GM12878 (cell line): ENCODE measurements around the gene CFAP54. TPM values are rescaled to one million over a fixed set of nuclear protein-coding genes. Genes with fewer than 3 reads are reported as not detected.

Experiments used
- PML ChIP-seq: IDR thresholded peaks from 2 replicates; pipeline ENCODE4 v1.6.1; 2012; ENCODE audit warnings: low read length, inconsistent platforms
- RB1 ChIP-seq: fragments of 450-650 bp; formaldehyde crosslinking; IDR thresholded peaks from 2 replicates; pipeline ENCODE4 v1.6.1; 2017; ENCODE audit warnings: mild to moderate bottlenecking, borderline replicate concordance
- SMAD1 ChIP-seq: fragments of 450-650 bp; IDR thresholded peaks from 2 replicates; pipeline ENCODE4 v1.6.1; 2018; ENCODE audit warnings: mild to moderate bottlenecking, low read depth; ENCODE audit not compliant: partially characterized antibody
- SMC3 ChIP-seq: IDR thresholded peaks from 2 replicates; pipeline ENCODE4 v1.6.1; 2011; ENCODE audit warnings: low read length, improper control_type of control experiment, borderline replicate concordance
- SP1 ChIP-seq: IDR thresholded peaks from one replicate; pipeline ENCODE4 v1.6.1; 2011; ENCODE audit warnings: low read depth, low read length
- SUZ12 ChIP-seq: fragments of 200-600 bp; sonication (generic); IDR thresholded peaks from one replicate; pipeline ENCODE4 v1.6.1; 2018; ENCODE audit warnings: antibody characterized with exemption, mild to moderate bottlenecking; ENCODE audit not compliant: unreplicated experiment
- TCF7 ChIP-seq: IDR thresholded peaks from 2 replicates; pipeline ENCODE4 v1.6.1; 2014; ENCODE audit warnings: antibody characterized with exemption, borderline replicate concordance
- polyA plus RNA-seq, 11 experiments: library from polyadenylated mRNA; depleted of rRNA in 4 of 11; unstranded in 6 of 11; stranded (reverse) in 5 of 11; fragments of >200 nt; fragmentation: Nextera tagmentation in 4 of 11; fragmentation: Illumina TruSeq in 1 of 11; extraction: Ambion mirVana in 4 of 11; extraction: Trizol in 1 of 11; gene quantifications; 1 replicate in 1 of 11; 2 replicates in 10 of 11; pipeline versions ENCODE4 v1.2.1 to v1.2.3, GENCODE V29; 2011 to 2016; ENCODE audit warnings: inconsistent platforms in 2 of 11, missing spikeins in 2 of 11, low read depth in 1 of 11
- total RNA-seq, 4 experiments: library from RNA; depleted of rRNA in 3 of 4; stranded (reverse); fragments of >200 nt in 3 of 4; fragmentation: Illumina TruSeq in 1 of 4; extraction: Trizol in 1 of 4; gene quantifications; 2 replicates each; pipeline versions ENCODE4 v1.2.1 to v1.2.3, GENCODE V29; 2013 to 2021
- TF ChIP-seq, protein P1 (sequence below): fragments of 450-650 bp; IDR thresholded peaks from 2 replicates; pipeline ENCODE4 v1.6.1; 2017; ENCODE audit warnings: mild to moderate bottlenecking, low read depth, inconsistent platforms; ENCODE audit not compliant: poor library complexity, severe bottlenecking
- TF ChIP-seq, protein P2 (sequence below): fragments of 450-650 bp; formaldehyde crosslinking; IDR thresholded peaks from 2 replicates; pipeline ENCODE4 v1.4.0; 2020; ENCODE audit warnings: mild to moderate bottlenecking, moderate library complexity
- TF ChIP-seq, protein P3 (sequence below): fragments of 150-350 bp; IDR thresholded peaks from 2 replicates; pipeline ENCODE4 v1.6.1; 2014; ENCODE audit warnings: mild to moderate bottlenecking, low read depth, low read length
- TF ChIP-seq, protein P4 (sequence below): IDR thresholded peaks from 2 replicates; pipeline ENCODE4 v1.6.1; 2011; ENCODE audit warnings: low read depth, mild to moderate bottlenecking, low read length, moderate library complexity, borderline replicate concordance; ENCODE audit errors: extremely low read depth

Gene CFAP54
- total and polyA plus RNA-seq, 10 of the 15 experiments (the other 5 are each of a cell fraction or from before 2014, with no cell fraction given) = 0.19 to 1.5 (median 0.56) TPM

DNA sequence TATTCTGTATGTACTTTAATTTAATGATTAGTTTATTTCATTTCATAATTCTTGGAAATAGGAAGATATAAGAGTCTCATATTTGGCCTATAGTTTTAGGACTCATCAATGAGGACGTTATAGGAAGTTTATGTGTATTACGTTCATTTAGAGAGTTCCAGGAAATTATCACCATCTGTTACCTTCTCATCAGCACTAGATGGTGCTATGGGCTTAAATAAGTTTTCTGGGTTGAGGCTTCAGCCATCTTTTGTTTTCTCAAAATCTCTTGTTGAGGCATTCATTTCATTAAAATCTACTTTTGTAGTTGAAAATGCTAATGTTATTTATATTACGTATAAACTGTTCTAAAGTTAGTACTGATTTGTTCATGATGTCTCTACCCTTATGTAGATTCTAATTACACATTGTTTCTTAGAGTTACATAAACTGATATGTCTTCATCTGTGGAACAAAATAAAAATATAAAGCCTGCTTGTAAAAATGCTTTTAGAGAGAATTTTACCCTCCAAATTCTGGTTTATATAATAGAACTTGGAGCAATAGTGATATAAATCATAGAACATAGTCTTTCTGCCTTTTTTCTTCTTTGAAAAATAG is 89.2 kb downstream of the CFAP54 start (continued):
- TF ChIP-seq, protein P1, sequence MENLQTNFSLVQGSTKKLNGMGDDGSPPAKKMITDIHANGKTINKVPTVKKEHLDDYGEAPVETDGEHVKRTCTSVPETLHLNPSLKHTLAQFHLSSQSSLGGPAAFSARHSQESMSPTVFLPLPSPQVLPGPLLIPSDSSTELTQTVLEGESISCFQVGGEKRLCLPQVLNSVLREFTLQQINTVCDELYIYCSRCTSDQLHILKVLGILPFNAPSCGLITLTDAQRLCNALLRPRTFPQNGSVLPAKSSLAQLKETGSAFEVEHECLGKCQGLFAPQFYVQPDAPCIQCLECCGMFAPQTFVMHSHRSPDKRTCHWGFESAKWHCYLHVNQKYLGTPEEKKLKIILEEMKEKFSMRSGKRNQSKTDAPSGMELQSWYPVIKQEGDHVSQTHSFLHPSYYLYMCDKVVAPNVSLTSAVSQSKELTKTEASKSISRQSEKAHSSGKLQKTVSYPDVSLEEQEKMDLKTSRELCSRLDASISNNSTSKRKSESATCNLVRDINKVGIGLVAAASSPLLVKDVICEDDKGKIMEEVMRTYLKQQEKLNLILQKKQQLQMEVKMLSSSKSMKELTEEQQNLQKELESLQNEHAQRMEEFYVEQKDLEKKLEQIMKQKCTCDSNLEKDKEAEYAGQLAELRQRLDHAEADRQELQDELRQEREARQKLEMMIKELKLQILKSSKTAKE = peak; percentile 19
- TF ChIP-seq, protein P2, sequence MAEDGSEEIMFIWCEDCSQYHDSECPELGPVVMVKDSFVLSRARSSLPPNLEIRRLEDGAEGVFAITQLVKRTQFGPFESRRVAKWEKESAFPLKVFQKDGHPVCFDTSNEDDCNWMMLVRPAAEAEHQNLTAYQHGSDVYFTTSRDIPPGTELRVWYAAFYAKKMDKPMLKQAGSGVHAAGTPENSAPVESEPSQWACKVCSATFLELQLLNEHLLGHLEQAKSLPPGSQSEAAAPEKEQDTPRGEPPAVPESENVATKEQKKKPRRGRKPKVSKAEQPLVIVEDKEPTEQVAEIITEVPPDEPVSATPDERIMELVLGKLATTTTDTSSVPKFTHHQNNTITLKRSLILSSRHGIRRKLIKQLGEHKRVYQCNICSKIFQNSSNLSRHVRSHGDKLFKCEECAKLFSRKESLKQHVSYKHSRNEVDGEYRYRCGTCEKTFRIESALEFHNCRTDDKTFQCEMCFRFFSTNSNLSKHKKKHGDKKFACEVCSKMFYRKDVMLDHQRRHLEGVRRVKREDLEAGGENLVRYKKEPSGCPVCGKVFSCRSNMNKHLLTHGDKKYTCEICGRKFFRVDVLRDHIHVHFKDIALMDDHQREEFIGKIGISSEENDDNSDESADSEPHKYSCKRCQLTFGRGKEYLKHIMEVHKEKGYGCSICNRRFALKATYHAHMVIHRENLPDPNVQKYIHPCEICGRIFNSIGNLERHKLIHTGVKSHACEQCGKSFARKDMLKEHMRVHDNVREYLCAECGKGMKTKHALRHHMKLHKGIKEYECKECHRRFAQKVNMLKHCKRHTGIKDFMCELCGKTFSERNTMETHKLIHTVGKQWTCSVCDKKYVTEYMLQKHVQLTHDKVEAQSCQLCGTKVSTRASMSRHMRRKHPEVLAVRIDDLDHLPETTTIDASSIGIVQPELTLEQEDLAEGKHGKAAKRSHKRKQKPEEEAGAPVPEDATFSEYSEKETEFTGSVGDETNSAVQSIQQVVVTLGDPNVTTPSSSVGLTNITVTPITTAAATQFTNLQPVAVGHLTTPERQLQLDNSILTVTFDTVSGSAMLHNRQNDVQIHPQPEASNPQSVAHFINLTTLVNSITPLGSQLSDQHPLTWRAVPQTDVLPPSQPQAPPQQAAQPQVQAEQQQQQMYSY (CRISPR knock-in tag) = no peak
- no peak for TF ChIP-seq SUZ12
- TF ChIP-seq SMAD1 = no peak
- TF ChIP-seq SP1 = no peak
- TF ChIP-seq, protein P3, sequence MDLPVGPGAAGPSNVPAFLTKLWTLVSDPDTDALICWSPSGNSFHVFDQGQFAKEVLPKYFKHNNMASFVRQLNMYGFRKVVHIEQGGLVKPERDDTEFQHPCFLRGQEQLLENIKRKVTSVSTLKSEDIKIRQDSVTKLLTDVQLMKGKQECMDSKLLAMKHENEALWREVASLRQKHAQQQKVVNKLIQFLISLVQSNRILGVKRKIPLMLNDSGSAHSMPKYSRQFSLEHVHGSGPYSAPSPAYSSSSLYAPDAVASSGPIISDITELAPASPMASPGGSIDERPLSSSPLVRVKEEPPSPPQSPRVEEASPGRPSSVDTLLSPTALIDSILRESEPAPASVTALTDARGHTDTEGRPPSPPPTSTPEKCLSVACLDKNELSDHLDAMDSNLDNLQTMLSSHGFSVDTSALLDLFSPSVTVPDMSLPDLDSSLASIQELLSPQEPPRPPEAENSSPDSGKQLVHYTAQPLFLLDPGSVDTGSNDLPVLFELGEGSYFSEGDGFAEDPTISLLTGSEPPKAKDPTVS = no peak
- peak; percentile 74; the same call in 1 of the 2 replicates for TF ChIP-seq SMC3
- TF ChIP-seq TCF7 = no peak
- TF ChIP-seq RB1 = no peak
- no peak for TF ChIP-seq PML
- TF ChIP-seq, protein P4, sequence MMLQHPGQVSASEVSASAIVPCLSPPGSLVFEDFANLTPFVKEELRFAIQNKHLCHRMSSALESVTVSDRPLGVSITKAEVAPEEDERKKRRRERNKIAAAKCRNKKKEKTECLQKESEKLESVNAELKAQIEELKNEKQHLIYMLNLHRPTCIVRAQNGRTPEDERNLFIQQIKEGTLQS = no peak
- TF ChIP-seq, all 136 proteins: peak for 7
